Inflammatory macrophage treated with lipopolysaccharide for 4 hours (primary cell): Measurements from ENCODE around the gene GLT8D2.

Experiments
- DNase-seq: peaks from one replicate; pipeline ENCODE4 v3.0.0-alpha.2; 2020

The GLT8D2 gene

GRCh38 chr12:103944964-103945363 lies 105.0 kb downstream of the GLT8D2 start:
- no peak for DNase-seq
